HG03575 (cell line): ENCODE measurements around the gene U2SURP.

Experiments
- ATAC-seq: cut with Tn5 transposase; IDR thresholded peaks from one replicate; pipeline ENCODE4 v1.9.1; 2021; ENCODE audit not compliant: unreplicated experiment, insufficient number of reproducible peaks, low FRiP score; ENCODE audit errors: extremely low read depth

Gene U2SURP

DNA sequence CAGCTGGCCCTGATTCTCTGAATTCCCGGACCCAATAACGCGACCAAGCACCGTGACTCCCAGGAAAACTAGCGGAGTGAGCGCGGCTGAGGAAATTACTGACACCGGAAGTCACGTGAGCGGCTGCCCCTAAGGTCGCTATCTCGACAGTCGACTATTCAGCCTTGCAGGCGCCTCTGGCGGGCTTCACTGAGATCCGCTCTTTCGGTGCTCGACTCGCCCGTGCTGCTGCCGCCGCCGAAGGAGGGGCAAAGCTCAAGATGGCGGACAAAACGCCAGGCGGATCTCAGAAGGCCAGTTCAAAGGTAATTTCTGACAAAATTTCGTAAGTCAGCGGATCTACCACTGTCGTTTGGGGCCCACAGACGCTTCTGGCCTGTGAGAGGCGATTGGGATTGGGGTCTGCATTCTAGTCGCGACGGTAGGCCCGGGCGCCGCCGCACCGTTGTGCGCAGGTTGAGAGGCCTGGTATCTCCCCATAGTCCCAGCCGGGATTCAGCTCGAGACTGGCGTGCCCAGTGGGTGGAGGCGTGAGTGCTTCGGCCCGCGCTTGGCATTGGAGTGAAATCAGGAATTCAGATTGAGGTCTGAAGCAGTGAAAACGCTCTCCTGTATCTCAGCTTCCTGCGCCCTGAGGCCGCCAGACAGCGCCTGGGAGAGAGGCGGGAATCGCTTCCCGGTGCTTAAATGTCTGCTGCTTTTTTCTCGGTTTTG lies at the start of gene U2SURP:
Gene U2SURP (plus strand): TSS at position 202 of the 714 bp plus-strand sequence. CDS start 59 bp downstream, at position 261.
- ATAC-seq = peak; percentile 48

DNA sequence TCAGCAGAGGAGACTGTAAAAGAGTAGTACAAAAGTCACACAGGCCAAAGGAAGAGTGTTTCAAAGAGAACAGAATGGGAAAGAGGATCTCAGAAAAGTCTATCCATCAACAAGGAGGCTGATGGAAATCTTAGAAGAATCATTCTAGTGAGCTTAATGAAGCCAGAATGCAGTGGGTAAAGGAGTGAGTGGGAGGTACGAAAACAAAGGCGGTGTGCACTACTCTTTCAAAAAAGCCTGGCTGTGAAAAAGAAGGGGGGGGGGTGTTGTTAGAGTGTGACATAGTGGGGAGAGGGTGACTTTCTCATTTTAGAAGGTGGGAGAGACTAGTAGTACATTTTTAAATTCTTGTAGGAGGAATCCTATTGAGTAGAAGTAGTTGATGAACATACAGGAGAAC lies 49.6 kb upstream of the U2SURP start:
- ATAC-seq = no peak

DNA sequence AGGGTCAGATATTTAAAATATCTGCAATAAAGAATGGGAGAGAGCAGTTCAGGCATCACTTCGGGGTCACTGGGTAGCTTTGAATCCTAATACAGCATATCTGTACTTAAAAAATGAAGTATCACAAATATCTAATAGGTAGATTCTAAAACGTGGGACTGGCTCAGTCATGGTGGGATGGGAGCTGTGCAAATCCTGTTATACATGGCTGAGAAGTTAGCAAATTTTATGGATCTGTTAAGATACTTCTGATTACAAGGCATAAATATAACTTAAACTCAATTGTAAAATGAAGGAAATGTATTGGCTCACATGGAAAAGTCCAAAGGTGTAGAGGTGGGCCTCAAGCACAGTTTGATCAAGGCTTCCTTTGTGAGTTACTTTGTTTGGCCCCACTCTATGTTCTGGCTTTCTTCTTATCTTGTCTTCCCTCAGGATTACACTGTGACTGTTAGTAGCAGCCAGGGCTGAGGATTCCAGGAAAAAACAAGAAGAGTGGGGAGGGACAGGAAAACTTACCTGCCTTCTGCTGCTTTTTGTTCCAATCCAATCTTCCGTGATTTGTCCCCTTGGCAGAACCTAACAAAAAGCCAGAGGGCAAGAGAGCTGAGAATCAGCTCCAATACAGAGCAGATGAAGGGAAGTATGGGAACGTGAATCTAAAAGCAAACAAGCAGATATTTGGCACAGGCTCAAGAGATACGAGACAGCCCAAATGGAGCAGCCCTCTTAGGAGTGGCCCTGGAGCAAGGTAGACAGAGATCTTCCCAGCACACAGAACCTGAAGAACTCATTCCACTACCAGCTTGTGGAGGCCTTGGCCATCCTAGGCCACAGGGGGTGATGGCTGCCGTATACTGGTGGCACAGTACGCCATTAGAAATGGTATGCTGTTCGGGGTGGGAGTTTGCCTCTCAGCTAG lies 48.8 kb upstream of the U2SURP start:
- no peak for ATAC-seq

DNA sequence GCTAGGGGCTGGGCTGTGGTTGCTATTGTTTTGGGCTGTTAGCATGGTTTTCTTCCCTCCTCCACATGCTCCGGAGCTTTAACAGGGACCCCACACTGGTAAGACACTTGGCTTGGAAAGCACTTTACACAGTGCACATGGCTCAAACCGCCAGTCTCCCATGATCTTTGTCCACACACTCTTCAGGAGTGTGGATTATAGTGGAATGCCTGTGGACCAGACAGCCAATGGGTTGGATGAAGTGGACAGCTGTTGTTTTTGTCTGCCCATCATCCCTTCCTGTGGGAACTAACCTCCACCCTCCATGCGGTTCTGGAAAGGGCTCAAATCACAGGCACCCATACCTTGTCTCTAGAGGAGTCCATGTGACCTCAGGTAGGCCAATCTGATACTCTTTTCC lies 47.9 kb upstream of the U2SURP start:
- no peak for ATAC-seq

DNA sequence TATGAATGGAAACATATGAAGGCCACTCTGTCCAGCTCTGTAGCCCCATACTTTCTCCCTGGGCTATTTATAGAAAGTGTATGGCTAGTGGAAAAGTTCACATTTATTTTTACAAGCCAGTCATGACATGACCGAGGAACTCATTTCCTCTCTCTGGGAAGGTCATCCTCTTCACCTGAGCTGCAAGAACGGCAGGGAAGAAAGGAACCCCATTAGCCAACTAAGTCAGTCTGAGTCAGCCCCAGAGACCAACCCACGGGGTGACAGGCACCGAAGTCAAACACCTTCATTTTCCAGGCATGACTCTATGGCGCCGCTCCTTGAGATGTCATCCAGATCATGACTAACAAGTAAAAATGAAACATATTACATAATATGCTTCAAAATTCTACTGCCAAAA lies 42.7 kb upstream of the U2SURP start:
- ATAC-seq = no peak

DNA sequence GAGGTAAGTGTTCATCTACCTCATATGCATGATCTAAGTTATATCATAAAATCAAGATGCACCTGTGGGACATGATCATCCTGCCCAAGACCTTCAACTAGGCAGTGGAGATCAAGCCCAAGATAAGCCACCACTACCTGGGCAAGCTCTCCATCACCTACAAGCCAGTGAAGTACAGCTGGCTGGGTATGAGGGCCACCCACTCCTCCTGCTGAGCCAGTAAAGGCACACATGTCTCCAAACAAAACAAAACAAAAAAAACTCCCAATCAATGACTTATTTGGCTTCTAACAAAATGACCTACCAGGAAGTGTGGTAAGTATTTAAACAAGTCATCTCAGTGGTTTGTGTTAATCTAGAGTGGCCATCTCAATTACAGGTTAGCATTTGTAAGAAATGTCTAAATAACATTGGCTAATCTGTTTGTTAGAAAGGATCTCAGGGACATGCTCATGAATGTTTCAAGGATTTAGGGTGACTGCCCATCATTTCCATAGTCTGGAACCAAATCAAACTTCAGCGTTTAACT lies 41.0 kb upstream of the U2SURP start:
- ATAC-seq = no peak

DNA sequence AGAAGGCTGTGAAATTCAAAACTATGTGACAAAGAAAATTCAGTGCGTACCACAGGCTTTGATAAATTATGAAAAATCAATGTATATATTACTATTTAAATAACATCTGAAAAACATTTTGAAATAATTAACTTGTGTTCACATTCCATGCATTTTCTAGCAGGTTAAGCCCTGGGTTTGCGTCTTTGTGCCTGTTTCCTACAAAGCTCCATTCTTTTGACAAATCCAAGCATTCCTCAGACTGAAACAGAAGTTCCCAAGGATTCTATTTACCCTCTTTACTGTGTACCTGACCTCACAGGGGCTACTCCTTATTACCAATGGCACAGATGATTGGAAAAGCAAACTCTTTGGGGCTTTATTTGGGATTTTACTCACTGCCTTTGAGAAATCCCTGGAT lies 39.8 kb upstream of the U2SURP start:
- no peak for ATAC-seq

DNA sequence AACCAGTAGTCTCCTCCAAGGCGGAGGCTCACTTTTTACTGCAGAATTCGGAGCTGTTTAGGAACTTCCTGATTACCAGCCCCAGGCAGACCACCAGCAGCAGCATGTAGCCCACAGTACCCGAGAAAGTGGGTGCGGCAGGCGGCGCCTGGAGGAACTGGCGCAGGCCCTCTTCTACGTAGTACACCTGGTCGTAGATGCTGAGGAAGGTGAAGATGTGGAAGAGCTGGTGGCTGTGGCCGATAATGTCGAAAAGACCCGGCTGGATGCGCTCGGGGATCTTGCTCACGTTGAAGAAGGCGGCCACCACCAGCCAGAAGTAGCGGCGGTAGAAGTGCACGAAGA lies 39.2 kb upstream of the U2SURP start:
- ATAC-seq = no peak

DNA sequence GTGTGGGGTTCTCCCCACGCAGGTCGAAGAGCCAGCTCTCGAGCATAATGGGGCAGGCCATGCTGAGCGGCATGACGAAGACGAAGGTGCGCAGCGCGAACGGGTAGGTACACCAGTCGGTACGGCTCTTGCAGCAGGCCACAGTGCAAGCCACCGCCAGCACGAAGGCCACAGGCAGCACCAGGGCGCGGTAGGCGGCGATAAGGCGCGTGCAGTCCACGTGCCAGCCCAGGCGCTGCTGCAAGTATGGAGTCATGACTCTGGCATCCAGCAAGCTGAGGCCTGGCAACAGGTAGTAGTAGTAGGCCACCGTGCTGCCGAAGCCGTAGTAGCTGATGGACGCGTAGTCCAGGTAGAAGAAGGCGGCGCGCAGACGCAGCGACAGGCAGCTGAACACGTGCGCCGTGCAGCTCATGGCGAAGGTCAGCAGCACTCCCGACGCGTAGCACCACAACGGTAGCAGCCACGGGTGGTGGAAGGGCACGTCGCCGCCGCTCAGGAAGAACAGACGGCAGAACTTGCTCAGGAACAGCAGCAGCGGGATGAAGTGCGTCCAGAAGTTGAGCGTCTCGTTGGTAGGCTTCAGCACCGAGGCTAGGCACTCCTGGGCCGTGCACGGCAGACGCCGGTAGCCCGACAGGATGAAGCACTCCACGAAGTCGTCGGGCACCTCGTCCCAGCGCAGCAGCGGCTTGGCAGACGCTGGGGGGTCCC lies 38.7 kb upstream of the U2SURP start:
- no peak for ATAC-seq

DNA sequence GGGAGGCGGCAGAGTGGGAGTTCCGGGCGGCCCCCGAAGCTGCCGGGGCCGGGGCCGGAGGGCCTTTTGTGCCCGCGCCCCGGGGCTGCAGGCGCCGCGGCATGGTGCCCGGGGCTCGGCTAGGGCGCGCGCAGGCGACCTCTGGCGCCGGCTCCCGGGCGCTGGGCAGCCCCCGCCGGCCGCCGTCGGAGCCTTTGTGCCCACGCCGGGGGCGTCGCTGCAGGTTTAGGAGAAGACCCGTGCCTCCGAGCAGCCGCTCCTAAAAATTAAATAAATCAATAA lies 38.2 kb upstream of the U2SURP start:
- ATAC-seq = no peak

DNA sequence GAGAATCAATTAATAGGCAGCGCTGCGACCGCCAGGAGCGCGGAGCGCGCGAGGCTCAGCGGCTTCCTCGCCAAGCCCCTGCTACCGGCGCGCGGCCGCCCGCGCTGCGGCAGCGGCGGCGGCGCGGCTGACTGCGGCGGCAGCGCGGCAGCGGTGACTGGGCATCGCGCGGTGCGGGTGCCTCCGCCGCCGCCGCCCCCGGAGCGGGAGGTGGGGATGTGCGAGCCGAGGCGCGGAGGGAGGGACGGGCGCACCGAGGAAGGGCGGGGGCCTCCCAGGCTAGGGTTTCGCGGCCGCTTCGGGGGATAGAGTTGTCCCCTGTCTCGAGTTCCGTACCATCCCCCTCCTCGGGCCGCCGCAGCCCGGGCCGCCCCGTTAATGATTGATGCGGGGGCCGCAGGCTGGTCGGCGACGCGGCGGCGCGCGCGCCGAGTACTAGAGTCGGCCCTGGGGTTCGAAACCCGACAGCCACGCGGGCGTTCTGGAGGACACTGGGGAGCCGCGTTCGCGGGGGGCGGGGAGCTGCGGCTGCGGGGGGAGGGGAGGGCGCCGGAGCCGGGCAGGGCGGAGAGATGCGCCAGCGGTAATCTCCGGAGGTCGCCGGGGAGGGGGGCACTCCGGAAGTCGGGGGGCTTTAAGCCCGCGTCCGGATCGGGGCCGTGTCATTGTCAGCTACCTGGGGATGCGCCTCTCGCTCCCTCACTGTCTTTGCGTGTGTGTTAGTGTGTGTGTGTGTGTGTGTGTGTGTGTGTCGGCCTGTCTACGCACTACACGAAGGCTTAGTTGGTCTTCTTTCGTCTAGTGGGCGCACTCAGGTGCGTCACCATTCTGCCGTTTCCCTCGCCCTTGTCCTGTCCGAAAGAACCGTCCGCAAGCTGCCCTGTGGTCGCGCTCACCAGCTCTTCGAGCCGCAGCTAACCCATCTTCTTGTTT lies 37.6 kb upstream of the U2SURP start, which contains the start of gene PAQR9:
Gene PAQR9 (minus strand): TSS at position 159 of the 933 bp plus-strand sequence. CDS start 338 bp downstream, outside the sequence.
- ATAC-seq = no peak

DNA sequence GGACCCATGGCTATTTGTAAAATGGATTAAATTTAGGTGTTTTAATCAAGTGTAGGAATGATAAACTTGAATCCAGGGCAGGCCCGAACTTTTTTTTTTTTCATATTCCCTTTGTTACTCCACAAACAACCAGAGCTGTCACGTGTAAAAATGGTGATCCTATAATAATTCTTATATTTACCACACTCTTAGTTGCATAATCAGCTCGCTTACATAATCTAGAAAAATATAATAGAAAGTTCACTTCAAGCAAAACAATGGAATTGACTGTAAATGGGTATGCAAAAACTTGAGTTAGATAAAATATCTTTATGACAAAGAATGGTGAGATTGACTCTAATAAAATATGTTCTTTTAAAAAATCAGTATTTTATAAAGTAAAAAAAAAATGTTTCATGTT lies 35.8 kb upstream of the U2SURP start:
- ATAC-seq = no peak

DNA sequence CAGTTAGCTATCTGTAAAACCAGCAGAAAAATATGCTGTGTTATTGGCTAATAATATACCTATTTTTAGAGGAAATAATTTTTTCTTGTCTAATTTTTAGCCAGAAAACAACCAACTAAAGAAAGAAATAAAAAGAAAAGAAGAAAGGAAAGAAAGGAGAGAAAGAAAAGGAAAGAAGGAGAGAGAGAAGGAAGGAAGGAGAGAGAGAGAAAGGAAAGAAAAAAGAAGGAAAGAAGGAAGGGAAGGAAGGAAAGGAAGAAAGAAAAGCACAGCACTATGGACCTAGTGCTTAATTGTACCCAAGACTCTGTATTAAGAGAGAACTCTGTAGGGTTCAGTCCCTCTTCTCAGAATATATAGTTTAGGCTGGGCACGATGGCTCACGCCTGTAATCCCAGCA lies 34.6 kb upstream of the U2SURP start:
- no peak for ATAC-seq

DNA sequence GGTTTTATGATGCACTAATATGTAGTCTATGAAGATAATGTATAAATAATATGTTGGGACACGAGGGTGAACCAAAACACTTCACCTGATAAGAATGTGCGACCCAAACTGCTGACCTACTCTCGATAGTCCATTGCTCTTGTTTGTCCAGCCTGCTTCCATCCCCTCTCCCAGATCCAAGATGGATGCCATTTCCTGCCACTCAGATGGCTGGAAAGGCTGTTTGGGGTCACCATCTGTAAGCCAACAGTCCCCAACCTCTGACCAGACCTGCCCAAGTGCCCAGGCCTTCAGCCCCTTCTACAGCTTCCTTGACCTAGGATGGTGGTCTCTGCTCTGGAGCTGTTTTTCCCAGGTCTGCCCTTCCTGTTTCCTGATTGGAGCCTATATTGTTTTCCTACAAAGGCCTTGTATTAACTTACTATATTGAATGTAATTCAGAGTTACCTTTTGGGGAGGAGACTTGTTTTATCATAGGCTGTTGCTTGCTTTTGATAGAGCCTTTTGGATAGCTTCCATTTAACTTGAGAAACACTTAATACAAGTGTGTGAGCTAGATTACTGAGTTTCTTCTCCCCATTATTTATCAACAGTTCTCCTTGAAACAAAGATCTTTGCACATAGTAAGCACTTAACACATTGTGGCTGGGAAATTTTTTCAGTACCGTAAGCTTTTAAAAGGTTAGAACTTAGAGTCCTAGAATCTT lies 32.9 kb upstream of the U2SURP start:
- no peak for ATAC-seq

DNA sequence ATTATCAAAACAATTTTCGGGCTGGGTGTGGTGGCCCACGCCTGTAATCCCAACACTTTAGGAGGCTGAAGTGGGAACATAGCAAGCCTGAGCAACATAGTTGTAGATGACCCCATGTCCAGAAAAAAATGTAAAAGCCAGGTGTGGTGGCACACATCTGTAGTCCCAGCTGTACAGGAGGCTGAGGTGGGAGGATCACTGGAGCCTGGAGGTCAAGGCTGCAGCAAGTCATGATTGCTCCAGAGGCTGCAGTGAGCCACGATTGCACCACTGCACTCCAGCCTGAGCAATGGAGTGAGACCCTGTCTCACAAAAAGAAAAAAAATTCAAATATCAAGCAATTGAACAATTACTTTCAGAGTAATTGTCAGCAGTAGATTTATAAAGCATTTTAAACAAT lies 29.9 kb upstream of the U2SURP start:
- no peak for ATAC-seq

DNA sequence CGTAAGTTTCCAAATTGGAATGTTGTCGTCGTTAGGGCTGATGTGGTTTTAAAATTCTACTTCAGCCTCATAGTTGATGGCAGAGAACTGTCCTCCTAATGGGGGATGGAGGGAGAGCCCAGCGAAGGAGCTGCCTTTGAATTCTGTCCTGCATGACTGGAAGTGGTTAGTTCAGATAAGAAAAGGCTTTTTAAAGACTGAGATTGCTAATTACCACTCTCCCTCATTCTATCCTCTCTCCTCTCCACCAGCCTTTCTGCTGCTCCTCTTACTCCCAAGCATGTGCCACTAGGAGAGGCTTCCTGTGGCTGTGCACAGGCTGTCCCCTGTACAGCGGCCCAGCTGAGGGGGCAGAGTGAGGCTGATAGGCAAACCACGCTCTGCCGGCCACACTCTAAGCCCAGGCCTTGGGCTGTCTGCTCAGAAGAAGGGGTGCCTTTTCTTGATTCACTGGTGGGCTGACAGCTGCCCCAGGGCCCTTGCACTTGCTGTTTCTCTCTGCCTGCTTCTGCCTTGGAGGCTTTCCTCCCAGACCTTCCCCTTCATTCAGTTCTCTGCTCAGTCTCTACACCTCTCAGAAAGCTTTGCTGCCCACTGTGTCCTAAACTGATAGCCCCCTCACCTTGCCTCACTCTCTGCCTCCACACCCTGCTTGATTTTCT lies 29.1 kb upstream of the U2SURP start:
- ATAC-seq = no peak

DNA sequence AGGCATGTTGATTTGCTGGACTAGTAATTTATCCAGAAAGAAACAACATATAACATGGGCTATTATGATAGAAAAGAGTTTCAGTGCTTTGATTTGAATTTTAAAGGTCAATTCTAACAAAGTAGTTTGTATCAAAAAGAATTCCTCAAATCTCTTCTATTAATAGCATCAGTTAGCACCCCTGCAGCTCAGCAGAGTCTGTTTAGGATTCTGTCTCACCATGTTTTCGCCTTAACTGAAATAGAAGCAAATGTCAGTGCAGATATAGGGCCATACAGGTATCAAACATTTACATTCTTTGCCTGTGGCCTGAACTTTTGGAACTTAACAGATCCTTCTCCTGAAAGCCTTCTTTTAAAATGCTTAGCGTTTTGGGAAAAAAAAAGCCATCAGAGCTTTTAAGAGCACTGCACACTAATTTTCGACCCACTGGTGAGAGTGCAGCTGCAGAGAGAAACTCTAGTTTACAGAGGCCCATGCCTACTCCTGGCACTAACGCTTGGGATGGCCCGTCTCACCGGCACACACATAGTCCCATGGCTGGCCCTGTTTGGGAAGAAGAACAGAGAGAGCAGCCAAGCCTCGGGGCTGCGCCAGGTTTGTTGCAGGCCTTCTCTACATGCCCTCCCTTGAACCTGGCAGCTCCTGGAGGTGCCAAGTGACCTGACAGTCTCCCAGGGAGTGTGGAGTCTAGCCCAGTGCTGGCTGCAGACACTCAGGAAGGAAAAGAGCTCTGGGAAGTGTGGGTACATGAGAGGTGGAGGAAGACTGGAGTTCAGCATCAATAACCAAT lies 28.0 kb upstream of the U2SURP start:
- ATAC-seq = no peak
